Activated CD8-positive, alpha-beta T cell treated with anti-CD3 and anti-CD28 coated beads, Interleukin-2, amount 10 ng/mL, durations not matched to agents 7 days and 5 days (primary cell): ENCODE data around the gene TNXB. TPM values are rescaled to one million over a fixed set of nuclear protein-coding genes. Genes with fewer than 3 reads are reported as not detected.
"Not testable (repeated sequence)": the region's sequence is repeated elsewhere in the genome, so short reads cannot be mapped to it uniquely, and the experiment has no call there.

Experiments
- ATAC-seq: fragments of 150-1000 bp; cut with Tn5 transposase; one replicate; pipeline ENCODE4 v1.10.0; 2021; ENCODE audit warnings: moderate library complexity
- CTCF ChIA-PET: fragments of 350-600 bp; sonication (Branson Sonifier 250); formaldehyde crosslinking; loops from one replicate; lab custom pipeline; 2021; ENCODE audit warnings: antibody characterized with exemption; lab: Charles Lee
- POLR2A ChIA-PET: fragments of 350-600 bp; sonication (Branson Sonifier 250); formaldehyde crosslinking; loops from one replicate; lab custom pipeline; 2021; ENCODE audit warnings: antibody characterized with exemption; lab: Charles Lee
- DNase-seq: peaks from one replicate; pipeline ENCODE4 v3.0.0-alpha.2; 2020
- H3K27ac Mint-ChIP-seq: one replicate; pipeline ENCODE4 v1.8.0; 2021; ENCODE audit warnings: mild to moderate bottlenecking, mixed read lengths
- H3K27me3 Mint-ChIP-seq: one replicate; pipeline ENCODE4 v1.8.0; 2021; ENCODE audit warnings: low read depth, mixed read lengths
- H3K36me3 Mint-ChIP-seq: one replicate; pipeline ENCODE4 v1.8.0; 2021; ENCODE audit warnings: low read depth, mixed read lengths
- H3K4me1 Mint-ChIP-seq: one replicate; pipeline ENCODE4 v1.8.0; 2021; ENCODE audit warnings: low read depth, mixed read lengths
- H3K4me3 Mint-ChIP-seq: one replicate; pipeline ENCODE4 v1.8.0; 2021; ENCODE audit warnings: mild to moderate bottlenecking, mixed read lengths
- H3K9me3 Mint-ChIP-seq: one replicate; pipeline ENCODE4 v1.8.0; 2022; ENCODE audit warnings: mixed read lengths; ENCODE audit not compliant: insufficient read depth
- total RNA-seq, 2 experiments: library from RNA; stranded (reverse); gene quantifications; one replicate each; pipeline ENCODE4 v1.2.3, GENCODE V29; 2021

Gene TNXB
- total RNA-seq, 2 experiments from 2014 or later, result 3.4 to 4.8 TPM

DNA sequence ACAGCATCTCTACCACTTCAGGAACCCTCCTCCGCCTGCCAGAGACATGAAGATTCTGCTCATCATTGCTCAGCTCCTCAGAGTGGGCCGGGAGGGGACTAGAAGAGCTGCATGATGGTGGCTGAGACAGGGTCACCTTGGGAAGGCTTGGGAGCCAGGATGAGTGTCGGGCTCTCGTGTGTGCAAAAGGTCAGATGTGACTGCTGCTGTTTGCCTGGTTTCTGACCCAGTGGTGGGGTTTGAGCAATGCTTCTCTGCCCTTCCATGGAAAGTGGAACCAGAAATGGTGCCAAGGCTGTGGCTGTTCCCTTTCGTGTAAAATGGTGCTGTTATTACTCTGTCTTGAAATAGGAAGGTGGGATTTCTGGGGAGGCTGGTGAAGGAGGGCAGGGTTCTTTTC, 95.4 kb downstream of the TNXB start:
- not testable (repeated sequence) for ATAC-seq

DNA sequence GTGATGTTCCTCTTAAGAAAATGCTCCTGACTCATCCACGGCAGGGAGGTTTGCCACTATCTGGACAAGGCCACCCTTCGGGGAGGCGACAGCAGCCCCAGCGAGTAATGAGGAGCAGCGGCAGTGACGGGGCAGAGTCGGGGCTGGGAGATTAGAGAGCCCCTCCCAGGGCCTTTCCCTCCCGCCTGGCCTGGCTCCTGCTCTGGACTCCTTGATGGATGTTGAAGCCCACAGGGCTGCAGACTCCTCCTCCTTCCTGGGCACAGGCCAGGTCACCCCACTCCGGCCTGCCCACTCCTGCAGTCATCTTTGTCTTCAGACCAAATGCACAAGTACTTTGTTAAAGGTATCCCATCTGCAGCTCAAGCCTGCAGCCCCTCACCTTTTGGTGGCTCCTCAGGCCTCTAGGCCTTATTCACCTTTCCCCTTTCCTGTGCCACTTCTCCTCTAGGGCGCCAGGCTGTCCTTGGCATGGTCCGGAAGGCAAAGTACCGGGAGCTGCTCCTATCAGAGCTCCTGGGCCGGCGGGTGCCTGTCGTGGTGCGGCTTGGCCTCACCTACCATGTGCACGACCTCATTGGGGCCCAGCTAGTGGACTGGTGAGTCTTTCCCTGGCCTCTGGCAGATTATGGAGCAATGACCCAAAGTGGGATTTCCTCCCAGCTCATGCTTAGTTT, 96.1 kb downstream of the TNXB start:
- H3K27ac Mint-ChIP-seq, result peak overlapping the region; percentile 34
- H3K4me1 Mint-ChIP-seq, H3K4me3 Mint-ChIP-seq, CTCF ChIA-PET, ATAC-seq, H3K36me3 Mint-ChIP-seq, H3K9me3 Mint-ChIP-seq, DNase-seq, H3K27me3 Mint-ChIP-seq, POLR2A ChIA-PET: not testable (repeated sequence)

More for the DNA sequence above, 95.4 kb downstream of the TNXB start:
- H3K4me3 Mint-ChIP-seq, H3K9me3 Mint-ChIP-seq, DNase-seq, H3K36me3 Mint-ChIP-seq, CTCF ChIA-PET, H3K4me1 Mint-ChIP-seq, POLR2A ChIA-PET, H3K27me3 Mint-ChIP-seq, H3K27ac Mint-ChIP-seq: not testable (repeated sequence)

- DNase-seq, H3K9me3 Mint-ChIP-seq, H3K27me3 Mint-ChIP-seq, H3K4me1 Mint-ChIP-seq, POLR2A ChIA-PET, H3K4me3 Mint-ChIP-seq, H3K27ac Mint-ChIP-seq, H3K36me3 Mint-ChIP-seq, CTCF ChIA-PET, ATAC-seq: not testable (repeated sequence)
Measured at GRCh38 chr6:32010856-32011530, 98.1 kb downstream of the TNXB start.

DNA sequence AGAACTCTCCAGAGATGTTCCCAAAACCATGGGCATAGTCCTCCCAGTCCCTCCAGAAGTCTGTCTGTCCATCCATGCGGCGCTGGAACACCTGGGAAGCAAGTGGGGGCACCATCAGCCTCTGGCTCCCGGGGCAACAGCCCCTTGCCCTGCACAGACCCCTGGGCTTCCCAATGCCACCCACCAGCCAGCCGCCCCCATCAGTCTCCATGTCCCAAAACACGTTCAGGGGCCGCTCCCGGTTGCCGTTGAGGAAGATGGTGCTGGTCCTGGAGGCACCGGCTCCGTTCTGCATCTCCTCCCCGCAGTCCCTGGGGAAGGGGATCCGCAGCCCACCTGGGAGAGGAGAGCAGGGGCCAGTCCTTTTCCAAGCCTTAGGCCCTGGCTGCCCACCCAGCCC, 99.6 kb downstream of the TNXB start:
- not testable (repeated sequence) for H3K27ac Mint-ChIP-seq

DNA sequence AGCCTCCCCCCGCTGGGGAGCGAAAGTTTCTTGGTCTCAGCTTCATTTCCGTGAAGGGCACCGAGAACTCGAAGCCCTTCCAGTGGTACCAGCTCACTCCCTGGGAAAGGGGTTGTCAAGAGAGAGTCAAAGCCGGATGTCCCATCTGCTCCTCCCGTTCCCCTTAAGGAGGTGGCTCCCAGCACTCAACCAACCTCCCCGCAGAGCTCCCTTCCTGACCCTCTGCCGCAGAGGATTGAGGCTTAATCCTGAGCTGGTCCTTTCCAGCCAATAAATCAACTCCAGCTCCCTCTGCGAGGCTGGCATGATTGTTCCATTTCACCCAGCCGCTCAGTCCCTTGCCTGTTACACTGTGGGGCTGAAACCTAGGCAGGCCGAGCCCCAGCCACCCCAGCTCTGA, 100.5 kb downstream of the TNXB start:
- CTCF ChIA-PET, H3K27me3 Mint-ChIP-seq, H3K36me3 Mint-ChIP-seq, H3K4me3 Mint-ChIP-seq, ATAC-seq, H3K9me3 Mint-ChIP-seq, H3K27ac Mint-ChIP-seq, DNase-seq, POLR2A ChIA-PET: not testable (repeated sequence)
- H3K4me1 Mint-ChIP-seq, result peaks cover 11% of the 10 kb centered on the region

More for the DNA sequence above, 99.6 kb downstream of the TNXB start:
- POLR2A ChIA-PET, H3K4me1 Mint-ChIP-seq, DNase-seq, H3K9me3 Mint-ChIP-seq, H3K27me3 Mint-ChIP-seq, H3K36me3 Mint-ChIP-seq, ATAC-seq, H3K4me3 Mint-ChIP-seq, CTCF ChIA-PET: not testable (repeated sequence)

GRCh38 chr6:32008037-32008436, 101.1 kb downstream of the TNXB start:
- CTCF ChIA-PET, H3K27ac Mint-ChIP-seq, POLR2A ChIA-PET, H3K4me3 Mint-ChIP-seq, DNase-seq, H3K9me3 Mint-ChIP-seq, H3K27me3 Mint-ChIP-seq, ATAC-seq, H3K36me3 Mint-ChIP-seq: not testable (repeated sequence)
- H3K4me1 Mint-ChIP-seq, result peaks cover 11% of the 10 kb centered on the region

DNA sequence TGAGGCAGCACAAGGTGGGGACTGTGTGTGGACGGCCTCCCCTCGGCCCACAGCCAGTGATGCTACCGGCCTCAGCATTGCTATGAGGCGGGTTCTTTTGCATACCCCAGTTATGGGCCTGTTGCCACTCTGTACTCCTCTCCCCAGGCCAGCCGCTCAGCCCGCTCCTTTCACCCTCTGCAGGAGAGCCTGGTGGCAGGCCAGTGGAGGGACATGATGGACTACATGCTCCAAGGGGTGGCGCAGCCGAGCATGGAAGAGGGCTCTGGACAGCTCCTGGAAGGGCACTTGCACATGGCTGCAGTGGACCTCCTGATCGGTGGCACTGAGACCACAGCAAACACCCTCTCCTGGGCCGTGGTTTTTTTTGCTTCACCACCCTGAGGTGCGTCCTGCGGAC, 102.1 kb downstream of the TNXB start:
- H3K36me3 Mint-ChIP-seq, DNase-seq, H3K27me3 Mint-ChIP-seq: not testable (repeated sequence)

GRCh38 chr6:32005991-32006529, 103.1 kb downstream of the TNXB start:
- DNase-seq, H3K36me3 Mint-ChIP-seq, CTCF ChIA-PET, POLR2A ChIA-PET, H3K27ac Mint-ChIP-seq, H3K27me3 Mint-ChIP-seq, H3K9me3 Mint-ChIP-seq, H3K4me3 Mint-ChIP-seq, ATAC-seq: not testable (repeated sequence)
- peaks cover 11% of the 10 kb centered on the region for H3K4me1 Mint-ChIP-seq

More for the DNA sequence above, 102.1 kb downstream of the TNXB start:
- peaks cover 11% of the 10 kb centered on the region for H3K4me1 Mint-ChIP-seq
- POLR2A ChIA-PET, H3K4me3 Mint-ChIP-seq, H3K27ac Mint-ChIP-seq, H3K9me3 Mint-ChIP-seq, CTCF ChIA-PET, ATAC-seq: not testable (repeated sequence)

GRCh38 chr6:32005538-32005880, 103.6 kb downstream of the TNXB start:
- ATAC-seq, CTCF ChIA-PET: not testable (repeated sequence)

GRCh38 chr6:32004864-32005537, 104.1 kb downstream of the TNXB start:
- H3K27me3 Mint-ChIP-seq, CTCF ChIA-PET, H3K36me3 Mint-ChIP-seq, DNase-seq, H3K9me3 Mint-ChIP-seq, H3K4me3 Mint-ChIP-seq, POLR2A ChIA-PET: not testable (repeated sequence)
- peak overlapping the region; percentile 61 for H3K27ac Mint-ChIP-seq
- H3K4me1 Mint-ChIP-seq, result peaks cover 11% of the 10 kb centered on the region
- ATAC-seq, result peak; percentile 83

More at GRCh38 chr6:32005538-32005880, 103.6 kb downstream of the TNXB start:
- H3K27ac Mint-ChIP-seq, H3K9me3 Mint-ChIP-seq, DNase-seq, POLR2A ChIA-PET, H3K4me3 Mint-ChIP-seq, H3K36me3 Mint-ChIP-seq, H3K27me3 Mint-ChIP-seq: not testable (repeated sequence)
- peaks cover 11% of the 10 kb centered on the region for H3K4me1 Mint-ChIP-seq

GRCh38 chr6:32004393-32004792, 104.7 kb downstream of the TNXB start:
- peaks cover 11% of the 10 kb centered on the region for H3K4me1 Mint-ChIP-seq
- H3K36me3 Mint-ChIP-seq, H3K4me3 Mint-ChIP-seq, H3K27me3 Mint-ChIP-seq, DNase-seq, H3K27ac Mint-ChIP-seq, POLR2A ChIA-PET, H3K9me3 Mint-ChIP-seq, CTCF ChIA-PET, ATAC-seq: not testable (repeated sequence)

- H3K9me3 Mint-ChIP-seq, CTCF ChIA-PET, POLR2A ChIA-PET, H3K27me3 Mint-ChIP-seq, ATAC-seq, H3K4me3 Mint-ChIP-seq, H3K27ac Mint-ChIP-seq, DNase-seq, H3K36me3 Mint-ChIP-seq: not testable (repeated sequence)
- H3K4me1 Mint-ChIP-seq, result peaks cover 11% of the 10 kb centered on the region
Measured at GRCh38 chr6:32003301-32003700, 105.8 kb downstream of the TNXB start.
